HepG2 (cell line): ENCODE results near the gene SMAD7. TPM values are rescaled to one million over a fixed set of nuclear protein-coding genes. Genes with fewer than 3 reads are reported as not detected.
A peak's percentile ranks its signal among the peaks of the same experiment; 100 is the strongest.

Experiments used
- DNMT1 ChIP-seq: sonication (generic); formaldehyde crosslinking; IDR thresholded peaks from 2 replicates; pipeline ENCODE4 v1.5.1; 2020; ENCODE audit warnings: mild to moderate bottlenecking, missing genetic modification reagents
- IRX3 ChIP-seq: sonication (generic); formaldehyde crosslinking; IDR thresholded peaks from 2 replicates; pipeline ENCODE4 v1.8.1; 2023; ENCODE audit warnings: mild to moderate bottlenecking, low read depth, missing genetic modification reagents, borderline replicate concordance
- RARG ChIP-seq: sonication (generic); formaldehyde crosslinking; IDR thresholded peaks from 2 replicates; pipeline ENCODE4 v1.4.0; 2020; ENCODE audit warnings: low read depth, mild to moderate bottlenecking, missing genetic modification reagents
- THAP11 ChIP-seq: IDR thresholded peaks from 2 replicates; pipeline ENCODE4 v1.6.1; 2016; ENCODE audit warnings: missing biosample characterization, missing genetic modification reagents
- ZMAT3 ChIP-seq: sonication (generic); formaldehyde crosslinking; conservative IDR thresholded peaks from 2 replicates; pipeline ENCODE4 v1.7.0; 2021; ENCODE audit warnings: missing genetic modification reagents
- ZNF343 ChIP-seq: sonication (generic); formaldehyde crosslinking; IDR thresholded peaks from 2 replicates; pipeline ENCODE4 v1.4.0; 2020; ENCODE audit warnings: mild to moderate bottlenecking, missing genetic modification reagents
- ZNF619 ChIP-seq: sonication (generic); formaldehyde crosslinking; IDR thresholded peaks from 2 replicates; pipeline ENCODE4 v1.4.0; 2020; ENCODE audit warnings: mild to moderate bottlenecking, missing genetic modification reagents
- ZSCAN20 ChIP-seq: sonication (generic); formaldehyde crosslinking; IDR thresholded peaks from 2 replicates; pipeline ENCODE4 v1.4.0; 2020; ENCODE audit warnings: missing genetic modification reagents, mild to moderate bottlenecking, borderline replicate concordance
- polyA plus RNA-seq, 8 experiments: library from polyadenylated mRNA; depleted of rRNA in 3 of 8; stranded (reverse) in 7 of 8; unstranded in 1 of 8; fragments of >200 nt; fragmentation: Illumina TruSeq in 4 of 8; extraction: Trizol in 4 of 8; gene quantifications; 2 replicates each; pipeline versions ENCODE4 v1.2.1 to v1.2.3, GENCODE V29; 2011 to 2016; ENCODE audit warnings: low read depth in 4 of 8, missing spikeins in 1 of 8, mixed read lengths in 1 of 8; ENCODE audit not compliant: insufficient read depth in 1 of 8
- total RNA-seq, 5 experiments: library from RNA; depleted of rRNA; stranded (reverse); fragments of >200 nt; fragmentation: Illumina TruSeq; extraction: Trizol; gene quantifications; 2 replicates each; pipeline ENCODE4 v1.2.3, GENCODE V29; 2016; ENCODE audit warnings: low read depth in 1 of 5
- TF ChIP-seq, protein P1 (sequence below): IDR thresholded peaks from 2 replicates; pipeline ENCODE4 v1.4.0; 2020; ENCODE audit warnings: mild to moderate bottlenecking, missing genetic modification reagents
- TF ChIP-seq, protein P2 (sequence below): sonication (generic); formaldehyde crosslinking; IDR thresholded peaks from 2 replicates; pipeline ENCODE4 v1.5.0; 2020; ENCODE audit warnings: mild to moderate bottlenecking, missing genetic modification reagents, borderline replicate concordance
- TF ChIP-seq, protein P3 (sequence below): sonication (generic); formaldehyde crosslinking; IDR thresholded peaks from 2 replicates; pipeline ENCODE4 v1.4.0; 2020; ENCODE audit warnings: missing genetic modification reagents
- TF ChIP-seq, protein P4 (sequence below): sonication (generic); formaldehyde crosslinking; IDR thresholded peaks from 2 replicates; pipeline ENCODE4 v1.4.0; 2020; ENCODE audit warnings: missing genetic modification reagents
- TF ChIP-seq, protein P5 (sequence below): sonication (generic); formaldehyde crosslinking; IDR thresholded peaks from 2 replicates; pipeline ENCODE4 v1.4.0; 2020; ENCODE audit warnings: missing genetic modification reagents
- TF ChIP-seq, protein P6 (sequence below): sonication (generic); formaldehyde crosslinking; IDR thresholded peaks from 2 replicates; pipeline ENCODE4 v1.8.1; 2023; ENCODE audit warnings: mild to moderate bottlenecking, missing genetic modification reagents, borderline replicate concordance
- TF ChIP-seq, protein P7 (sequence below): sonication (generic); formaldehyde crosslinking; IDR thresholded peaks from 2 replicates; pipeline ENCODE4 v1.4.0; 2020; ENCODE audit warnings: missing genetic modification reagents, borderline replicate concordance

The SMAD7 gene
- total and polyA plus RNA-seq, 2 of the 13 experiments (the other 11 are each of a cell fraction or from before 2014, with no cell fraction given) = 17.4 to 24.7 TPM

DNA sequence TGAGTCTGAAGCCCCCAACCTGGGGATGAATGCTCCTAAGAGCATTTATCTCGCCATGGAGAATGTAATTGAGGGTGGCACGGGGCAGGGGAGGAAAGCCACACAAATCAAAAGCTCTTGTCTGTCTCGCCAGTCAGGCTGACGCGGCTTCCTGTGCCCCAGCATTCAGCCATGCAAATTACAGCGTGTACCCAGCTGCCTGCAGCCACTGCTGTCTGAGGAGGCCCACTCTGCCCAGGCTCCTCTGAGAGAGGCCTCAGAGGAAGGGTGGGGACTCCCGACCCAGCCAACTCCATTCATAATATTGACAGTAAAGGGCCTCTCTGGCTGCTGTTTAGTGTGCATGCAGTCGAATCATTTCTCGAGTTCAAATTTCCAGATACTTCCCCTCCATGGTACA, 22.0 kb downstream of the SMAD7 start (continued):
- TF ChIP-seq, protein P1, sequence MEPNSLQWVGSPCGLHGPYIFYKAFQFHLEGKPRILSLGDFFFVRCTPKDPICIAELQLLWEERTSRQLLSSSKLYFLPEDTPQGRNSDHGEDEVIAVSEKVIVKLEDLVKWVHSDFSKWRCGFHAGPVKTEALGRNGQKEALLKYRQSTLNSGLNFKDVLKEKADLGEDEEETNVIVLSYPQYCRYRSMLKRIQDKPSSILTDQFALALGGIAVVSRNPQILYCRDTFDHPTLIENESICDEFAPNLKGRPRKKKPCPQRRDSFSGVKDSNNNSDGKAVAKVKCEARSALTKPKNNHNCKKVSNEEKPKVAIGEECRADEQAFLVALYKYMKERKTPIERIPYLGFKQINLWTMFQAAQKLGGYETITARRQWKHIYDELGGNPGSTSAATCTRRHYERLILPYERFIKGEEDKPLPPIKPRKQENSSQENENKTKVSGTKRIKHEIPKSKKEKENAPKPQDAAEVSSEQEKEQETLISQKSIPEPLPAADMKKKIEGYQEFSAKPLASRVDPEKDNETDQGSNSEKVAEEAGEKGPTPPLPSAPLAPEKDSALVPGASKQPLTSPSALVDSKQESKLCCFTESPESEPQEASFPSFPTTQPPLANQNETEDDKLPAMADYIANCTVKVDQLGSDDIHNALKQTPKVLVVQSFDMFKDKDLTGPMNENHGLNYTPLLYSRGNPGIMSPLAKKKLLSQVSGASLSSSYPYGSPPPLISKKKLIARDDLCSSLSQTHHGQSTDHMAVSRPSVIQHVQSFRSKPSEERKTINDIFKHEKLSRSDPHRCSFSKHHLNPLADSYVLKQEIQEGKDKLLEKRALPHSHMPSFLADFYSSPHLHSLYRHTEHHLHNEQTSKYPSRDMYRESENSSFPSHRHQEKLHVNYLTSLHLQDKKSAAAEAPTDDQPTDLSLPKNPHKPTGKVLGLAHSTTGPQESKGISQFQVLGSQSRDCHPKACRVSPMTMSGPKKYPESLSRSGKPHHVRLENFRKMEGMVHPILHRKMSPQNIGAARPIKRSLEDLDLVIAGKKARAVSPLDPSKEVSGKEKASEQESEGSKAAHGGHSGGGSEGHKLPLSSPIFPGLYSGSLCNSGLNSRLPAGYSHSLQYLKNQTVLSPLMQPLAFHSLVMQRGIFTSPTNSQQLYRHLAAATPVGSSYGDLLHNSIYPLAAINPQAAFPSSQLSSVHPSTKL (CRISPR knock-in tag) = peak; percentile 25; the same call in 1 of the 2 replicates
- TF ChIP-seq, protein P2, sequence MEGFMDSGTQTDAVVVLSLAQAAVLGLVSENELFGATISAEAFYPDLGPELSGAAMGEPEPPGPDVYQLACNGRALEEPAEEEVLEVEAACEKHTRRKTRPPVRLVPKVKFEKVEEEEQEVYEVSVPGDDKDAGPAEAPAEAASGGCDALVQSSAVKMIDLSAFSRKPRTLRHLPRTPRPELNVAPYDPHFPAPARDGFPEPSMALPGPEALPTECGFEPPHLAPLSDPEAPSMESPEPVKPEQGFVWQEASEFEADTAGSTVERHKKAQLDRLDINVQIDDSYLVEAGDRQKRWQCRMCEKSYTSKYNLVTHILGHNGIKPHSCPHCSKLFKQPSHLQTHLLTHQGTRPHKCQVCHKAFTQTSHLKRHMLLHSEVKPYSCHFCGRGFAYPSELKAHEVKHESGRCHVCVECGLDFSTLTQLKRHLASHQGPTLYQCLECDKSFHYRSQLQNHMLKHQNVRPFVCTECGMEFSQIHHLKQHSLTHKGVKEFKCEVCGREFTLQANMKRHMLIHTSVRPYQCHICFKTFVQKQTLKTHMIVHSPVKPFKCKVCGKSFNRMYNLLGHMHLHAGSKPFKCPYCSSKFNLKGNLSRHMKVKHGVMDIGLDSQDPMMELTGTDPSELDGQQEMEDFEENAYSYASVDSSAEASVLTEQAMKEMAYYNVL = no peak
- TF ChIP-seq, protein P3, sequence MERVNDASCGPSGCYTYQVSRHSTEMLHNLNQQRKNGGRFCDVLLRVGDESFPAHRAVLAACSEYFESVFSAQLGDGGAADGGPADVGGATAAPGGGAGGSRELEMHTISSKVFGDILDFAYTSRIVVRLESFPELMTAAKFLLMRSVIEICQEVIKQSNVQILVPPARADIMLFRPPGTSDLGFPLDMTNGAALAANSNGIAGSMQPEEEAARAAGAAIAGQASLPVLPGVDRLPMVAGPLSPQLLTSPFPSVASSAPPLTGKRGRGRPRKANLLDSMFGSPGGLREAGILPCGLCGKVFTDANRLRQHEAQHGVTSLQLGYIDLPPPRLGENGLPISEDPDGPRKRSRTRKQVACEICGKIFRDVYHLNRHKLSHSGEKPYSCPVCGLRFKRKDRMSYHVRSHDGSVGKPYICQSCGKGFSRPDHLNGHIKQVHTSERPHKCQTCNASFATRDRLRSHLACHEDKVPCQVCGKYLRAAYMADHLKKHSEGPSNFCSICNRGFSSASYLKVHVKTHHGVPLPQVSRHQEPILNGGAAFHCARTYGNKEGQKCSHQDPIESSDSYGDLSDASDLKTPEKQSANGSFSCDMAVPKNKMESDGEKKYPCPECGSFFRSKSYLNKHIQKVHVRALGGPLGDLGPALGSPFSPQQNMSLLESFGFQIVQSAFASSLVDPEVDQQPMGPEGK (CRISPR knock-in tag) = peak; percentile 38; the same call in 1 of the 2 replicates
- no peak for TF ChIP-seq THAP11
- TF ChIP-seq RARG = no peak
- no peak for TF ChIP-seq IRX3 (CRISPR knock-in tag)
- no peak for TF ChIP-seq ZSCAN20 (CRISPR knock-in tag)
- TF ChIP-seq, protein P4, sequence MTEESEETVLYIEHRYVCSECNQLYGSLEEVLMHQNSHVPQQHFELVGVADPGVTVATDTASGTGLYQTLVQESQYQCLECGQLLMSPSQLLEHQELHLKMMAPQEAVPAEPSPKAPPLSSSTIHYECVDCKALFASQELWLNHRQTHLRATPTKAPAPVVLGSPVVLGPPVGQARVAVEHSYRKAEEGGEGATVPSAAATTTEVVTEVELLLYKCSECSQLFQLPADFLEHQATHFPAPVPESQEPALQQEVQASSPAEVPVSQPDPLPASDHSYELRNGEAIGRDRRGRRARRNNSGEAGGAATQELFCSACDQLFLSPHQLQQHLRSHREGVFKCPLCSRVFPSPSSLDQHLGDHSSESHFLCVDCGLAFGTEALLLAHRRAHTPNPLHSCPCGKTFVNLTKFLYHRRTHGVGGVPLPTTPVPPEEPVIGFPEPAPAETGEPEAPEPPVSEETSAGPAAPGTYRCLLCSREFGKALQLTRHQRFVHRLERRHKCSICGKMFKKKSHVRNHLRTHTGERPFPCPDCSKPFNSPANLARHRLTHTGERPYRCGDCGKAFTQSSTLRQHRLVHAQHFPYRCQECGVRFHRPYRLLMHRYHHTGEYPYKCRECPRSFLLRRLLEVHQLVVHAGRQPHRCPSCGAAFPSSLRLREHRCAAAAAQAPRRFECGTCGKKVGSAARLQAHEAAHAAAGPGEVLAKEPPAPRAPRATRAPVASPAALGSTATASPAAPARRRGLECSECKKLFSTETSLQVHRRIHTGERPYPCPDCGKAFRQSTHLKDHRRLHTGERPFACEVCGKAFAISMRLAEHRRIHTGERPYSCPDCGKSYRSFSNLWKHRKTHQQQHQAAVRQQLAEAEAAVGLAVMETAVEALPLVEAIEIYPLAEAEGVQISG (CRISPR knock-in tag) = 0 out of 2 replicates have a peak, but pooled peaks have one; percentile 18
- TF ChIP-seq, protein P5, sequence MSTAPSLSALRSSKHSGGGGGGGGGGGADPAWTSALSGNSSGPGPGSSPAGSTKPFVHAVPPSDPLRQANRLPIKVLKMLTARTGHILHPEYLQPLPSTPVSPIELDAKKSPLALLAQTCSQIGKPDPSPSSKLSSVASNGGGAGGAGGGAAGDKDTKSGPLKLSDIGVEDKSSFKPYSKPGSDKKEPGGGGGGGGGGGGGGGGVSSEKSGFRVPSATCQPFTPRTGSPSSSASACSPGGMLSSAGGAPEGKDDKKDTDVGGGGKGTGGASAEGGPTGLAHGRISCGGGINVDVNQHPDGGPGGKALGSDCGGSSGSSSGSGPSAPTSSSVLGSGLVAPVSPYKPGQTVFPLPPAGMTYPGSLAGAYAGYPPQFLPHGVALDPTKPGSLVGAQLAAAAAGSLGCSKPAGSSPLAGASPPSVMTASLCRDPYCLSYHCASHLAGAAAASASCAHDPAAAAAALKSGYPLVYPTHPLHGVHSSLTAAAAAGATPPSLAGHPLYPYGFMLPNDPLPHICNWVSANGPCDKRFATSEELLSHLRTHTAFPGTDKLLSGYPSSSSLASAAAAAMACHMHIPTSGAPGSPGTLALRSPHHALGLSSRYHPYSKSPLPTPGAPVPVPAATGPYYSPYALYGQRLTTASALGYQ = no peak
- TF ChIP-seq ZNF343 (CRISPR knock-in tag) = no peak
- no peak for TF ChIP-seq ZNF619 (CRISPR knock-in tag)
- TF ChIP-seq, protein P6, sequence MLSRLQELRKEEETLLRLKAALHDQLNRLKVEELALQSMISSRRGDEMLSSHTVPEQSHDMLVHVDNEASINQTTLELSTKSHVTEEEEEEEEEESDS (CRISPR knock-in tag) = no peak
- no peak for TF ChIP-seq DNMT1 (CRISPR knock-in tag)
- no peak for TF ChIP-seq ZMAT3 (CRISPR knock-in tag)
- TF ChIP-seq, protein P7, sequence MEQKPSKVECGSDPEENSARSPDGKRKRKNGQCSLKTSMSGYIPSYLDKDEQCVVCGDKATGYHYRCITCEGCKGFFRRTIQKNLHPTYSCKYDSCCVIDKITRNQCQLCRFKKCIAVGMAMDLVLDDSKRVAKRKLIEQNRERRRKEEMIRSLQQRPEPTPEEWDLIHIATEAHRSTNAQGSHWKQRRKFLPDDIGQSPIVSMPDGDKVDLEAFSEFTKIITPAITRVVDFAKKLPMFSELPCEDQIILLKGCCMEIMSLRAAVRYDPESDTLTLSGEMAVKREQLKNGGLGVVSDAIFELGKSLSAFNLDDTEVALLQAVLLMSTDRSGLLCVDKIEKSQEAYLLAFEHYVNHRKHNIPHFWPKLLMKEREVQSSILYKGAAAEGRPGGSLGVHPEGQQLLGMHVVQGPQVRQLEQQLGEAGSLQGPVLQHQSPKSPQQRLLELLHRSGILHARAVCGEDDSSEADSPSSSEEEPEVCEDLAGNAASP (CRISPR knock-in tag) = no peak
